RPMI7951 (cell line): ENCODE measurements around the gene SDK1. TPM values are rescaled to one million over a fixed set of nuclear protein-coding genes. Genes with fewer than 3 reads are reported as not detected.

Experiments used
- DNase-seq: peaks from one replicate; pipeline ENCODE4 v3.0.0-alpha.2; 2012; ENCODE audit warnings: low read depth
- total RNA-seq: library from RNA; depleted of rRNA; stranded (reverse); fragments of >200 nt; shearing (Covaris generic); gene quantifications from 2 replicates; pipeline ENCODE4 v1.2.3, GENCODE V29; 2014

SDK1 gene
- total RNA-seq, 1 experiment from 2014 or later: 3.1 TPM

DNA sequence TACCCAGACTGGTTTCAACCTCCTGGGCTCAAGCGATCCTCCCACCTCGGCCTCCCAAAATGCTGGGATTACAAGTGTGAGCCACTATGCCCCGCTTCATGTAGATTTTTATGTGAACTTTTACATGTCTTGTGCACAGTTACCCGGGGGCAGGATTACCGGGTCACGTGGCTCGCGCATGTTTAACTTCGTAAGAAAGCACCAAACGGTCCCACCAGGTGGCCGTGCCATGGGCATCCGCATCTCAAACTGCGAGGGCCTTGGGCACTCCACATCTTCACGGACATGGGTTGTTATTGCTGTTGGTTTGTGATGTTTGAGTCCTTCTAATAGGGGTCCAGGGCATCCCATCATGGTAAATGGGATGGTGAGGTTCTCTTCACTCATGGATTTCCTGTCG is 744.4 kb downstream of the SDK1 start:
- no peak for DNase-seq

- DNase-seq: no peak
Measured at GRCh38 chr7:4045975-4046374, 744.9 kb downstream of the SDK1 start.

GRCh38 chr7:4048336-4048735 is 747.3 kb downstream of the SDK1 start:
- DNase-seq: no peak

DNA sequence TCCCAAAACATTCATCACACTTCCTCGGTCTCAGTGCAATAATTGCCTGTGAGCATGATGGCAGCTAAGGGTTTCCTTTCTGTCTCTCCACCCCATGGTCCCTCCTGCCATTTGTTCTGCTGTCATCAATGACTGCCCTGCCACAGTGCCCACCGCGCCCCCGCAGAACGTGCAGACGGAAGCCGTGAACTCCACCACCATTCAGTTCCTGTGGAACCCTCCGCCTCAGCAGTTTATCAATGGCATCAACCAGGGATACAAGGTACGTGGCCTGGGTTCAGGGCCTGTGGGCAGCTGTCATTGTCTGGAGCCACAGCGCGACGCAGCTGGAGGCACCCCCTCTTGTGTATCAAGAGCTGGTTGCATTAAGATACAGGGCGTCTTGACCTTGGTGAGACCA is 748.1 kb downstream of the SDK1 start:
- no peak for DNase-seq

DNA sequence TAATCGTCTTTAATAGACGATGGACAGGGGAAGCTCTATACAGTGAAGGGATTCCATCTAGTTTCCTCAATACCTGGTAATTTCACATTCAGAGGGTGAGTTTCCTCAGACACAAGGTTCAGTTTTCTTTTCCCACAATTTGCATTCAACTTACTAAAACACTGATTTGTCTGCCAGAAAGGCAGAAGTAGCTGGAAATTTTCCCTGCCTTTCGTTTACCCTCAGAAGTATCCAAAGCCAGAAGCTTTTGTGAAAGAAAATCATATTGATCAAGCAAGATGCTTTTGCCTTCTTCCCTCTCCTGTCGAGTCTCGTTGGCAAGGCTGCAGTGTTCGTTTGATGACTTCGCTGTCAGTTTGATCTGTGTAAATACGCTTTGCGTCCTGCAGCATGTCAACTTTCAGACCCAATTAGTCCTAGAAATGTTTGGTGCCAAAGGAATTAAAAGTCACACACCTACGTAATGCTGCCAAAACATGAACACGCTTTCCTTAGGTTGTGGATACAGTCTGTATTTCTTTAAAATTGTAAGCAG is 749.1 kb downstream of the SDK1 start:
- no peak for DNase-seq

DNA sequence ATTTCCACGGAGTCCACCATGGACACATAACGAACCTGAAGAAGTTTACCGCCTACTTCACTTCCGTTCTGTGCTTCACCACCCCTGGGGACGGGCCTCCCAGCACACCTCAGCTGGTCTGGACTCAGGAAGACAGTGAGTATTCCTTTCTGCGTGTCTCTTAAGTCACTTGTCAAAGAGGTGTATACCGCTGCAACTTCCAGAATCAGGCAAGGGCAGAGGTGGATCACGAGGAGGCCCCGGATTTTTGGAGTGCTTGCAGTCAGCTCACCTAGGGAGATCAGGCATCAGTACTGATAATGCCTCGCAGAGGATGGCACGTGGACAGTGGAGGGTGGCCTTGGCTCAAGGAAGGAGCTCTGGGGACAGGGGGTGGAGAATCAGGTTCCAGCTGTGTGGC is 750.6 kb downstream of the SDK1 start:
- DNase-seq: no peak

- no peak for DNase-seq
Measured at GRCh38 chr7:4052130-4052529, 751.1 kb downstream of the SDK1 start.

- no peak for DNase-seq
Measured at GRCh38 chr7:4054158-4054557, 753.1 kb downstream of the SDK1 start.

DNA sequence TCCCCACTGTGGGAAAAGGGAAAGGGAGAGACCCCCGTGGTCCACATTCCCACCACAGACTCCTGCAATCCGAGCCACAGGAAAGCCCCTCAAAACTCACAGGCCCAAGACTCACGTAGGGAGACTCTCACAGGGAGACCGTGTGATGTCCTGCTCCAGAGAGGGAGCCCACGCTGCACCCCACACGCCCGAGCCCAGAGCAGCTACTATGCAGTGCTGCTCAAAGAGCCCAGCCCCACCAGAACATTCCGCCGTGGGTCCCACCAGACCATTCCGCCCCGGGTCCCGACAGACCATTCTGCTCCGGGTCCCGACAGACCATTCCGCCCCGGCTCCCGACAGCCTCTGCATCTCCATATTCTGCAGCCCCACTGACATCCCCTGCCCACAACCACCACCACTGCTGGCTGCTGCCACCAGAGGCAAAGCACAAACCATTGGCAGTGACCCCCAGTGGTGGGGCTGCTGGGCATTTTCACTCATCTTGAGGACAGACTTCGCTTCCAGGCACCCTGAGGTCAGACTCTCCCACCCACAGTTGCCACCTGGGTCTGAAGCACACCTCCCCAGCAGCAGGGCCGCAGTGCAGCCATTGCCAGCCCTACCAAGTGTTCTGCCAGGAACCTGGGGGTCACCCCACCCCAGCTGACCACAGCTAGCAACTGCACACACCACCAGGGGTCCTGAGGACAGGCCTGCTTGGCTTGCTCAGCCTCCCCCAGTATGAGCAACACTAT is 755.7 kb downstream of the SDK1 start:
- DNase-seq: no peak

DNA sequence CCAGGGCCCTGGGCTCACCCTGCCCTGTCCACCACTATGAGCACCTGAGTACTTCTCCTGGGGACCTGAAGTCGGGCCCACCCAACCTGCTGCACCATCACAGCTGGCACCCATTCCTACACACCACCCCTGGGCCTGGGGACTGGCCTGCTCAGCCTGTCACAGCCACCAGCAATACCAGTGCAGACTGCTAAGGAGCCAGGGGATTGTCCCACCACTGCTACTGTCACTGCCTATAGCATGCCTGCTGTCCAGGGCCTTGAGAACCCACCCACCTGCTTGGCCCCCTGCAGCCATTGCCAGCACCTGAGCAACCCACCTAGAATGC is 756.2 kb downstream of the SDK1 start:
- no peak for DNase-seq

GRCh38 chr7:4058158-4058557 is 757.1 kb downstream of the SDK1 start:
- DNase-seq: no peak

DNA sequence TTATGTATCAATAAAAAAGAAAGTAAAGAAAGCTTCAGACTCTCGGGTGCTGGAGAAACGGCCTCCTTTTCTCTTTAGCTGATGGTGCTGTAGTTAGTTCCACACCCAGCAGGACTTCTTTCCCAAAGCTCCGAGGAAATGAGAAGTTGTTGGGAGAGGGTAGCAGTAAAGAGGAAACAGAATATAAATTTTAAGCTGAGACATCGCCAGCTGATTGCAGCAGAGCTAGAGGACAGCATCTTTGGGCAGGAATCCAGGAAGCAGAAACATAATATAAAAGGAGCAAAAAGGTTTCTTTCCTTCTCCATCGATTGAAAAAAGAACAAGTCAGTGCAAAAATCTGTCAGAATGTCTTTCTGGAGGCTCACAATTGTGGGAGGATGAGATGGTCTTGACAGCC is 764.1 kb downstream of the SDK1 start:
- DNase-seq: no peak

DNA sequence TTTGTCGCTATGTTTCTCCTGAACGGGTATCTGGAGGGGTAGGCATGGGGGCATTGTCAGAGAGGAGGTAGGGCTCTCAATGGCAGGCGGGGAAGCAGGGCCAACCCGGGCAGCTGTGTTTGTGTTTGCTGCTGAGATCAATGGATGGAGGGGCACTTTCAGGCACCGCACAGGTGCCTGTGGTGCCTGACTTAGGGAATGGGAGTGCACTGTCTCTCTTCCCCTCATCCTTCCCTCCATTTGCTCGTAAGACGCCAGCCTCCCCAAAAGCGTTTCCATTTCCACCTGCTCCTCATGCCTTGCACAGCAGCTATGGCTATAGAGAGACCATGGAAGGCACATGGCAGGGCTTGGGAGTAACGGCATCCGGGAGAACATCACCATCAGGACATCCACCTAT is 765.2 kb downstream of the SDK1 start:
- DNase-seq: no peak

GRCh38 chr7:4066626-4067475 is 765.8 kb downstream of the SDK1 start:
- no peak for DNase-seq

DNA sequence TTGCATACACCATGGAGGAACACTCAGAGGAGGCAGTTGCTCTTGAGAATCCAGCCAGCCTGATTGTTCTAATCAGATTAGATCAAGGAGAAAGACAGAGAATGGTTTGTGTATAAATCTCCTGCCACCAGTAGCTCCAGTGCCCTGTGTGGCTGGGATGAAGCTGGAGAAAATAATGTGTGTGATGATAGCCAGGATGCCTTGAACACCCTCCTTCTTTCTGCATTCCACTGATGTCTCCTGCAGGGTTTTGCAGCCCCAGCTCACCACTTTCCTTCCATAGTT is 766.4 kb downstream of the SDK1 start:
- DNase-seq: no peak

DNA sequence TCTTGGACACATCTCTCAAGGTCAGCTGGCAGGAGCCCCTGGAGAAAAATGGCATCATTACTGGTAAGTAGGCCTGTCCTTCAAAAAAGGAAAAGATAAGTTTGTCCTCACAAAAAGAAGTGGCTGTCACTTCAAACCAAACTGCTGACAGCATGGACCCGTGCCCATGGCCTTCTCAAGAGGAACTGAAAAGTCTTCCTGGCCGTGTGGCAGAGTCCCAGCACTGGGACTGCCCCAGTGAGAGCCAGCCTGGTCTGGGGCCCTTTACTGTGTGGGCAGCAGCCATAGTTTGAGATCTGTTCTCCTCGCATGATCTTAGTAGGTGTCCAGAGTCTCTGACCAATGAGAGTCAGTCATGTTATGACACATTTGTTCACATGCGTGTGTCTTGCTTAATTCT is 766.8 kb downstream of the SDK1 start:
- no peak for DNase-seq

DNA sequence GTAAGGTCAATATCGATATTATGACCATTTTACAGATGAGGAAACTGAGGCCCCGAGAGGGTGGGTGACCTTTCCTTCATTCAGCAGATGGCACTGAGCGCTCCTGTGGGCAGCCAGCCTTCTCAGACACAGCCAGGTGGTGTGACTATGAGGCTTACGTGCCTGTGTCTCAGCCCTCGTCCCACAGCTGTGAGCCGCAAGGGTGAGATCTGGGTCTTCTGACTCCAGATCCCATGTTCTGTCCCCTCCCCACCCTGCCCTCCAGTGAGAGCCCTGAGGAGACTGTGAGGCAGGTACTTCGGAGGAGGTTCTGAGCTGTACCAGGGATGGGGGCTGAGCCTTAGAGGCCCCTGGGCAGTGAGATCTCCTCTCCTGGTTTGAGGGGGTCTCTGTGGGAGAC is 767.2 kb downstream of the SDK1 start:
- DNase-seq: no peak

- no peak for DNase-seq
Measured at GRCh38 chr7:4069268-4070095, 768.4 kb downstream of the SDK1 start.

- DNase-seq: no peak
Measured at GRCh38 chr7:4070214-4070613, 769.2 kb downstream of the SDK1 start.

DNA sequence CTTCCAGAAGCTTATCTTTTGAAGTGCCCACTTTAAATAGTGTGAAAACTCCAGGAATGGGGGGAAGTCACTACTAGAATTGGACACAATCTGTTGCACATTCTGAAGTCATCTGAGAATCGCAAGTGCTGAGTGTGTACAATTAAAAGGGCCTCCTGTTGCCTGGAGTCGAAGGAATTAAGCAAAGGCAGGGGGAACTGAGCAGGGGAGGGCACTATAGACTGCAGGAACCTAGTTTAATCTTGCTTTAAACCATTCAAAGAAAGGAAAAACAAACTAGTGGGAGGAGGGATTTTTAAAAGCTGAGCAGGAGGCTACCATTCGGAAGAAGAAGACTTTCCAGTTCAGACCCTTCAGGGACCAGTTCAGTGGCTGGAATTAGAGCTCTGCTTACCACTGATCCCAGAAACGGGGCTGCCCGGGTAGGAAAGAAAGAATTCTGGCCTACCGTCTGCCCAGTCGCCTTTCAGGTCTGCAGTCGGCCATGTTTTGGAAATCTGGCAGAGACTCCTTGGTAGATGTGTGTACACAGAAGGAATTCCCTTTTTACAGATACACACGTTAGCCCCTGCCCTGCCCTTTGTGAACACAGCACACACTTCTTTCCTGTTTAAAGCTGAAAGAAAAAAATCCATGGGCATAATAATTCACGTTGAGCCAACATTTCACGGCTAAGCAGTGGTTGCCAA is 770.5 kb downstream of the SDK1 start:
- no peak for DNase-seq

GRCh38 chr7:4072161-4072925 is 771.3 kb downstream of the SDK1 start:
- no peak for DNase-seq
